ENCODE measurements around the gene TAS2R16.

GRCh38 chr7:123028339-123028738 is 32.8 kb upstream of the TAS2R16 start:
- TF ChIP-seq CTCF (conservative IDR thresholded peaks at IDR 0.05; ENCODE audit: low read depth, low read length) (no peak), EZH2 (IDR thresholded peaks at IDR 0.05; ENCODE audit: low read length, unreplicated experiment) (no peak)

All from PC-3 (cell line).